GM21423 (cell line): ENCODE data around the gene TRPV5.

Experiments used
- ATAC-seq: cut with Tn5 transposase; IDR thresholded peaks from one replicate; pipeline ENCODE4 v1.9.1; 2021; ENCODE audit warnings: mild to moderate bottlenecking, moderate library complexity; ENCODE audit not compliant: unreplicated experiment

The TRPV5 gene

DNA sequence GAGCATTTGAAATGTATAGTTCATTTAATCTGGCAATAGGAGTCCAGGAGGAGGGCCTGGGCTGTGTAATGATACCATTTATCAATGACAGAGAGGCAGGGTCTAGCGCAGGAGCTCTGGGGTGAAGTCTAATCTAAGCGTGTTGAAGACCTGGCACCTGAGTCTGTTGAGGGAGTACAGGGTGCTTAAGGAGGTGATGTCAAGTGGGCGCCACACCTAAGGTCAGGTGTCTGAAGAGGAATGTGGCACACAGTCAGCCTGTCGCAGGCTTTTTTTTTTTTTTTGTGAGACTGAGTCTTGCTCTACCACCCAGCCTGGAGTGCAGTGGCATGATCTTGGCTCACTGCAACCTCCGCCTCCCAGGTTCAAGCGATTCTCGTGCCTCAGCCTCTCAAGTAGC is 8.0 kb upstream of the TRPV5 start:
- no peak for ATAC-seq

DNA sequence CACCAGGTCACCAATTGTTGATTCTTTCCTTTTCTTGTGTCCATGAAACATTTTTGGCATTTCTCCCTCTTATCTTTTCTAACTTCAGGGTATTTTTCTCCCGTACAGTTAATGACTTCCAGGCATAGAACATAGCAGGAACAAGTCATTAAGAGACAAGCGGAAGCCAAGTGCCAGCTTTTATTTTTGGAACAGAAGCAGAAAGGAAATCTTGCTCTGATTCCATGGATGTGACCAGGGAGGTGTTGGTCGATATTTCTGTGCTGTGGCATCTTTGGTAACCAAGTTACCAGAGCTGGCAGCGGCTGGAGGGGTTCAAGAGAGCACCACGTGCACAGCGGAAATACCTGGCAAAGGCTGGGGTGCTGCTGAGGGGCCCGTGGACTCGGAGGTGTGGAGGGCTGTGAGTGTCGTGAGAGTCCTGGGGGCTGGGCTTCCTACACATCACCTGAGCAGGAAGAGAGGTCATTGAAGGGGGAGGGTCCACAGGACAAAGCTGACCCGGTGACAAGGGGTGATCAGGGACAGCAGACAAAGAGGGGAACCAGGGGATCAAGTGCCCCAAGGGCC is 7.5 kb upstream of the TRPV5 start:
- ATAC-seq: no peak

DNA sequence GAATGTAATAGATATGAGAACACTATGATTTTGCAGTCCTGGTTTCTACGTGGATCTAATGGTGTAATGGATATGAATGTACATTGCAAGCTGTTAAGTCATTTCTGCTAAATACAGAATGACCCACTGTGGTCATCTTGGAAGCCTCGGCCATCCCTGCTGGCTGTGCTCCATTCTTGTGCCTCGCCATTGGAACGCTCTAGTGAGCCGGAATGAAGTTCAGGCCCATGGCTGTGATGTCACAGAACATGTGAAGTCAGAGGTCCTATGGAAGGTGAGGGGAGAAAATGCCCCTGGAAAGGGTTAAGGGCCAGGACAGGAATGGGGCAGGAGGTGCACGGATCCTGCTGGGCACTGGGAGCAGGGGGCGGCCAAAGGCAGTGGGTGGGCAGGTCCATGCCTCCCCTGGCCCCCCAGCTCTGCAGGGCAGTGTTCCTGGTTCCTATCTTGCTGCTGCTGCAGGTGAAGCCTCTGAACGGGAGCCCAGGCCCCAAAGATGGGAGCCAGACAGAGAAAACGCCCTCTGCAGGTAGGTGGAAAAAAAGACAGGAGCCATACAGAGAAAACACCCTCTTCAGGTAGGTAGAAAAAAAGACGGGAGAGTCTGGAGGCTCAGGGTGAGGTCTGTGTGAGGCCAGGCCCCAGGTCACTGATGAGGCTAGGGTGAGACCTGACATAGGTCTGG is 5.8 kb upstream of the TRPV5 start, which contains the start of gene LLCFC1:
TSS of gene LLCFC1 (plus strand) at position 259 of the 685 bp plus-strand sequence. CDS start at position 397, 138 bp downstream.
- no peak for ATAC-seq

DNA sequence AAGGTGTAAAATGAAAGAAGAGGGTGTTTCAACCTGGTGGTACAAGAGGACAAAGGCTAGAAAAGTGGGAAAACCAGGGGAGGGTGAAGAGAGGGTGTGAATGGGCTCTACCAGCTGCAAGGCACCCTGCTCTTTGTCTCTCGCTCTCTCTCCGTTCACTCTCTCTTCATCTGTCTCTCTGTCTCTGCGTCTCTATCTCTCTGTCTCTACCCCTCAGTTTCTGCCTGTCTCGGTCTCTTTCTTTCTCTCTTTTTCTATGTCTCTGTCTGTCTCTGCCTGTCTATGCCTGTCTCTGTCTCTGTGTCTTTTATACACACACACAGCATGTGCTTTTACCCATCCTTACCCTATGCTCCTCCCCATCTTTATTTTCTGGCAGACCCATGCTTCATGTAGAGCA is 5.1 kb upstream of the TRPV5 start:
- no peak for ATAC-seq

DNA sequence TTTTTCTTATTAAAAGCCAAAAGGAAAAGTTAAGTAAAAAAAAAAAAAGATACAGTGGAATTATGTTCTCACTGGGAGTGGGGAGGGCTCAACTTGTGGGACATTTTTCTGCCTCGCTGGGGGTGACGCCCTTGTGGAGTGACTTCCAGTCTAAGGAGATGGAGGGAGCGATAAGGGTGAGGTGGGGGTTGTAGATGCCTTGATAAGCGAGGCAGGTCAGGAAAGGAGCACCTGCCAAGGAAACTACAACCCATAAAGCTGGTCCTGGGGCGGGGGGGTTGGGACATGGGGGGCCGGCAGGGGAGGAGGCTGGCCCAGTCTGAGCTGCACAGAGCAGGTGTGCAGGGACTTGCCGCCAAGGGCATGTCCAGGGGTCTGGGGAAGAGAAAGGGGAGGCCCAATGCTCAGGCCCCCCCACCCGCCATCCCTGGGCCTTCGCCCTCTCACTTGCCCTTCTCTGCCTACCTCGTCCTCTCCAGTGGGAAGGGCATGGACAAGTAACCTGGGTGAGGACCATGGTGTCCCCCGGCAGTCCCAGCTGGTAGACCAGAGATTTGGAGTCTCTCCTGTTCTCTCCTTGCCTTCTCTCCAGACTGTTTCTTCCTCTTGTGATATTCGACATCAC is 2.5 kb upstream of the TRPV5 start:
- ATAC-seq: no peak

DNA sequence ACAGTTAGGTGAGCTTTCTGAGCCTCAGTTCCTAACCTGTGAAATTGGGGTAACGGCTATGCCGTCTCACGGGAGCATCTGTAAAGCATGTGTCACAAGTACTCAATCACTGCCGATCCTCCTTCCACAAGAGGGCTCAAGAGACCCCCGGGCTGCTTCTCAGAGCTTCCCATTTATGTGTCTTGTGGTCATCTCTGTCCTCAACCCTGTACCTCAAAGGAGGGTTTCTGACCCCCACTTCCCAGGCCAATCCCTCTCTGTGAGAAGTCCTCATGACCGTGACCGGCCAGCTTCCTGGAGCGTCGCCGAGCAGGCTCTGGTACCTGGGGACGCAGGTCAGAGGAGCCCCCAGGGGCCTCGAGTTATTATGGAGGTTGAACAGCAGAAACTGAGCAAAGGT is 510 bp upstream of the TRPV5 start:
- ATAC-seq: no peak

DNA sequence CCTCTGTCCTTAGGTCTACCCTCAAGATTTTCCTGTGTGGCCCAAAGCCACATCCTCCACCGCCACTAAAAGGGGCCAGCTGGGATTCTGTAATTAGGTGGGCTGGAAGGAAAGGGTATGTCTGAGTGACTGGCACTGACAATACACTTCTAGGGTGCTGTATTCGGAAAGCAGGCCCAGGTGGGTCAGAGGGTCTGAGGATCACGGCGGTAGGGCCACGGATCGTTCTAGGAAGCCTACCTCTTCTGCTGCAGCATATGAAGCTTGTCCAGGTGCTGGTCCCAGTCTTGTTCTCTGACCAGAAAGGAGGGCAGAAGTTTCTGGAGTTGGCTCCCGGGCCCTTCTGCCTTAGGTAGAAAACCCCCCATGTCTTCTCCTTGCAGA is 462 bp downstream of the TRPV5 start:
- ATAC-seq: no peak

DNA sequence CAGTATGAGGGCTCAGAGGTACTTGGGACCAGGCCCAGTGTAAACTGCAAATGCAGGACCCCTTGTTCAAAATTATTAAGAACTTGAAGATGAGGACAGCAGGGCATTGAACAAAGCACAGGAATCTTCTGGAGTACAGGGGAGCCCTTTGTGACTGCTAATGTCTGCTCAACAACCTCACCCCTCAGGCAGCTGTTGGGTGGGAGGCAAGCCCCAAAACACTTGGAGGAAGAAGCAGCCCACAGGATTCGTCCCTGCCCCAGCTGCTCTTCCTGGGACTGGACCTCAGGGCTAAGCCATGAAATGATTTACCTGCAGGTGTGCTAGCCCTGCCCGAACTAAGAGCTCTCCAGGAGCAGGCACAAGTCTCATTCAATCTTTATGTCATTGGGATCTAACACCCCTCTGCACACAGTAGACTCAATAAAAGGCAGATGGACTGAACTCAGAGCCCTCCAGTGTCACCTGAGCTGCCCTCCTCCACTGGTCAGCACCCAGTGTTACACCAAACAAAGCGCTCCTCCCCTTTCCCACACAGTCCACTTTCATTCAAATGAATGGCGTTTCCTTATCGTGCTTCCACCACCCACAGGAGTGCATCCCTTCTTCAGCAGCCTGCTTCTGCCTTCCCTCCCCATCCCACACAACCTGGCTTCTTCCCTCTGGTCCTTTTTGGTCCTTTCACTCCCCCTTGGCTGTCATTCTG is 1.0 kb downstream of the TRPV5 start:
- ATAC-seq: no peak

DNA sequence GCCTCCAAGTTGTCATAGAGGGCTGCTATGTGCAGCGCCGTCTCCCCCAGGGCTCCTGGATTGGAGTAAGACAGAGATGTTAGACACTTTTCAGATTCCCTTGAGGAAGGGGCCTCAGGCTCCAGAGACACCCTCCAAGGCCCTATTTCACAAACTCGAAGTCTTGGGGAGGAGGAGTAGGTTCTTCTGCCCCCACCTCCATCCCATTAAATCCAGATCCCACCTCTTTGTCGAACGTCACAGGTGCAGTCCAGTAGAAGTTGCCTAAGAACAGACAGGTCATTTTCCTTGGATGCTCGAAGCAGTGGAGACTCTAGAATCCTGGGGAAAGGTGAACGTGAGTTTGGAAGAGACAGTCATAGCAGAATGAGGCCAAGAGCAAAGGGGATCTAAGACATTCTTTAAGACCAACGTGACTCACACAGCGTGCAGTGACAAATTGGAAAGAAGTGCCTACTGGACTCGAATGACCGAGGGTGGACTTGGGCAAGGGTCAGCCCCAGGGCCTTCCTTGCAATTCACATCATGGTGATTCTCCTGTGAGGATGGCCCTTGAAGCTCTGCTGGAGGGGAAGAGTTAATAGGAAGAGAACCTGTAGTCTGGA is 3.3 kb downstream of the TRPV5 start:
- no peak for ATAC-seq

DNA sequence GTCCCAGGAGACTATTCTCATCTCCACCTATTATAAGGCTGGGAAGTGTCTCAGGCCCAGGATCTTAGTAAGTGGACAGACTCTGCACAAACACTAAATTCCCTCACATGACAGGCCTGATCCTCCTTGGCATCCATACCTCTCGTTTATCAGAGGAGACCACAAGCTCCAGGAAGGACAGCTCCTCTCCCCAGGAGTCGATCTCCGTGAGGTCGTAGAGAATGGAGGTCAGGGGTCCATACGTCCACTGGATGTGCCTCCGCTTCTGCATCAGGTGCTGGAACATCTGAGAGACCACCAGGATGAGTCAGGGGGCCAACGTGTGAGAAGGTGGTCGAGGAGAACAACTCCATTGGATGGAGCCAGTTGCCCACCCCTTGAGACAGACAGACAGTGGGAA is 5.6 kb downstream of the TRPV5 start:
- no peak for ATAC-seq

DNA sequence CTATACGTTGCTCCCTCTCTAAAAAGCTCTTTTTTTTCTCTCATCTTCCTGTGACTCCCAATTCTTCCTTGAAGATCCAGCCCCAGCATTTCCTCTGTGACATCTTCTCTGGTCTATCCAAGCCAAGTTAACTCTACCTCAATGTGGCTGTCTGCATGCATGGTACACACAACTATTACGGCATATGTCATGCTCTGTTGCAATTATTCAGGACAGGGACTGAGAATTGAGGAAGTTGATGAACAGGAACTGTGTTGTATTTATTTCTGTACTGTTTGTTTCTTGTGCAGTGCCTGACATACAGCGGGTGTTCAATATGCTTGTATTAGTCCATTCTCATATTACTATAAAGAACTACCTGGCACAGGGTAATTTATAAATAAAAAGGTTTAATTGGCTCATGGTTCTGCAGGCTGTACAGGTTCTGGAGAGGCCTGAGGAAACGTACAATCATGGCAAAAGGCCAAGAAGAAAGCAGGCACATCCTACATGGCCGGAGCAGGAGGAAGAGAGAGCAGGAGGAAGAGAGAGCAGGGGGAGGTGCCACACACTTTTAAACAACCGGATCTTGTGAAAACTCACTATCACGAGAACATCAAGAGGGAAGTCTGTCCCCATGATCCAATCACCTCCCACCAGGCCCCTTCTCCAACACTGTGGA is 6.3 kb downstream of the TRPV5 start:
- no peak for ATAC-seq

DNA sequence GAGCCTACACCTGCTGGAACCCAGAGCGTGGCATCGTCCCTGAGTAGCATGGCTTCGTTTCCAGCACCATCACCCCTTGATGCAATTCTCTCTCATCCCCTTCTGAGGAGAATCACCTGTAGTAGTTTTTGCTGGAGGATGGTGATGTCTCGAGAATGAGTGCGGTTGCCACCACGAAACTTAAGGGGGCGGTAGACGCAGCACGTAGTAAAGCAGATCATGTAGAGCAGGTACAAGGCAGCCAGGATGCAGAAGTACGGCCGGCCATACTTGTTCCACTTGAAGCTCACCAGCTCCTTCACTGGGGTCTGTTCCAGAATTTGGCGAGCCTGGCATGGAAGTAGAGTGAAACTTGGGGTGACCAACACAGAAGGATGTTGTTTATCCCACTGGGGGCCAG is 8.1 kb downstream of the TRPV5 start:
- ATAC-seq: no peak

DNA sequence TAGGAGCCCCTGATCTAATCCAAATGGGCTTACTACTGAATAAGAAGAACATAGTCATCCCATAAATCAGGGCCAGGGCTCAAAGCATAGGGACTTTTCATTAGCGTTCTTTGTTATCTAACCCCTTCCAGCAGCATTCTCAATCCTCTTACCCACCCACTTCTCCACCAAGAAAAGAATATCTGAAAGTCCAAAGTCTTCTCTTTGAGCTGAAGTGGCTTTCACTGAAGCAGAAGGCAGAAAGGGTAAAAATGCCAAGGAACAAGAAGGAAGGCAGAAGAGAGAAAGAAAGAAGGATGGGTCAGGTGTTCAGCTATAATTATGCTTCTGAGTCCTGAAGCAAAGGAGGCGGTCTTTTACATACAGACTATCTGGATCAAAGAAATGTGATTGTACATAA is 10.2 kb downstream of the TRPV5 start:
- no peak for ATAC-seq

DNA sequence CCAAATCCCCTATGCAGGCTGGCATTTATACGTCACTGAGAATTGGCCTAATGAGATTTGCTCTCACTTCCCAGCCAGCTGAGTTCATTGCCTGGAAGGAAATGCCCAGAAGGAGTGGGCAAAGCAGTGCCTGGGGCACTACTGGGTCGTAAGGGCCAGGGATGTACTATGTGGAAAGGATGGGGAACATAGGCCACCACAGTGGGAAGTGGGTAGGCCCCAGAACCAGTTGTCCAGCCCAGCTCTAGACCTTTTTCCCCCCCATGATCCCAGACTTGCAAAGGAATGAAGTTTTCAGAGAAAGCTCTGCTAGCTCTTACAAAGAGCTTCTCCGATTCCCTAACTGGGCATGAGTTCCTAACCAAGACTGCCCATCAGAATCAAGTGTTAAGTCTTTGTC is 13.9 kb downstream of the TRPV5 start:
- ATAC-seq: no peak

DNA sequence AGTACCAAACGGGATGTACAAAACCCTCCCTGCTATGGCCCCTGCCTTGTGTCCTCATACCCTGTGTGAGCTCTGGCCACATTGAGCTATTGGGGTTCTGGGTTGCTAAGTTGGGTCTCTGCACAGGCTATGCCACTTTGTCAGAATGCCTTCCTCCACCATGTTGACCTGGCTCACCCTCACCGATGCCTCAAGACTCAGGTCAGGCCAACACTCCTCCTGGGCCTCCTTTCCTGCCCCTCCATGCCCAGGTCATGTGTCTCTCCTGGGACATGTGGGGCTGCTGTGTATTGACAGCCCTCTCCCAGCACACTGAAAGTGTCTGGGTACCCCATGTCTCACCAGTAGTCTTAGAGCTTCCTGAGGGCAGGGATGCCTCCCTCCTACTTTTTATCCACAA is 14.6 kb downstream of the TRPV5 start:
- no peak for ATAC-seq

DNA sequence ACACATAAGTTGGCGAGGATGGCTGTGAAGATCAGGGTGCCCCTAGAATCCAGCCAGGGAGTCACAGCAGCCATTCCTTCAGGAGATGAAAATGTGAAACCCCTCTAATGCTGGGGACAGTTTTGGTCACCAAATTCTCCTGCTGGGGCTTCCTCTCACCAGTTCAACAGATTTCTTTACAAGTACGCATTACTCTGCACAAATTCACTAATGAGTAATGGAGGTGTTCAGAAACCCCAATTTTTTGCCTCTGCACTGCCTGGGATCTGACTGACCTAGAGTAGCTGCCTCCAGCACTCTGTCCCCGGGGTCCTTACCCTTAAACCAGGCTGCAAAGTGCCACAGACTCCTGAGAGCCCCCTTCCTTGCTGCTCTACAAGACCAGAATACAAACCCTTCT is 16.1 kb downstream of the TRPV5 start:
- no peak for ATAC-seq

DNA sequence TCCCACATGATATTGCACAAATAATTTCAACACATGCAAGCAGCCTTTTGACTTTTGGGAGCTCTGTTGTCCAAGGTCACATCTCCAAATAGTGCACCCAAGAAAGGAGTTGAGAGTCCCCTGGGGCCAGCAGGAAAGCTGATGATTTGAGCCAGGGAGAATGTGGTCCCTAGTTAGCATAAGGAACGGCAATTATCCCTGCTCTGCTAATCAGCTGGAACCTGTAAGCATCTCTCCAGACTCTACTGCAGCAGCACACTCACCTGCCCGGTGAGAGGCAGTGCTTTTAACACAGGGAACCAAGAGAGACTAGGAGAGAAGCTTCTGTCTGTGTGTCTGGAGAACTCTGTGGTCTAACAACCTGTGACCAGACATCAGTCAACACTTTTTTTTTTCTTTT is 17.0 kb downstream of the TRPV5 start:
- no peak for ATAC-seq

DNA sequence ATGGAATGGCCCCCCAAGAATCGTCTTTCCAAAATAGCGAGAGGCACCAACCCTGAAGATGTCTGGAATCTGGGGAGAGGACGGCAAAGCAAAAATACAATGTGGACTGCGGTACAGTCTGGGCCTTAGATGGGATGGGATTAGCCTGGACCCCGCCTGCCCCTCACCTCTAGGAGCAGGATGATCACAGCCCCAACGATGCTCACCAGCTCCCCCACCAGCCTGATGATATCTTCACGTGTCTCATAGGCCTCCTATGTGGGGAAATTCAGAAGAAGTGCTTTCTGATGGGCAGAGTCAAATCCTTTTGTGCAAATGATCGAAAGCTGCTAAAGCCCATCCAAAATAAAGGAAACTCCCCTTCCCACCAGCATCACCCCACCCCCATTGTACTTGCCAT is 18.2 kb downstream of the TRPV5 start:
- no peak for ATAC-seq

DNA sequence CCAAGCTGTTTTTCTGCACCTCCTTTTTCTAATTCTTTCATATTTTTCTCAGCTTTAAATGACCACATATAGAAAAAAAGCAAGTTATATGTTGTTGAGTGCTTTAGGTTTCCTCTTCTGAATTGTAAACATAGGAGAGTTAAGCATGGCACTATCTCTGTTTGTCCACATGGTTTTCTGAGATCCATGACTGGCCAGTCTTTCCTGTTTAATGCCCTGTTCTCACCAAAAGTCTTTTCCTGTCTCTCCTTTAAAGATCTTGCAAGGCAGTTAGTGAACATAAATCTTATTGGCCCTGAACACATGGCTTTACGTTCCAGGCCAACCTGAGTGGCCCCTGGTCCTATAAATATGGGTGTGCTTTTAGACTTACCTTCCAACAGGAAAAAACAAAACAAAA is 19.4 kb downstream of the TRPV5 start:
- ATAC-seq: no peak

DNA sequence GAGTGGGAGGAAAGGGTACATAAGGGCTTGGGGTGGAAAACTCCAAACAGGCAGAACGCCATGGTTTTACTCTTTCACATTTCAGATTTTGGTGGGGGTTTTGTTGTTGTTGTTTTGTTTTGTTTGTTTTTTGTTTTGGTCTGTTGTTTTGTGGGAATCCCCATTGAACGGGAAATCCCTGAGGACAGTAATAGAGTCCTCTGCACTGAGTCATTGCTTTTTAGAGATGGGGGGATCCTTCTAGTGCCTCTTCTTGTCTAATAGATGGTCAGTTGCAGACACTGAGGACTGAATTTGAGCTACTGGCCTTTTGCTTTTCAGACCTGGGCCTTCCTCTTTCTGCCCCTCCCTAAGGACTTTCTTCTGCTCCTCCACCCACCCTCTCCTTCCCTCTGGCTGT is 20.0 kb downstream of the TRPV5 start:
- no peak for ATAC-seq

DNA sequence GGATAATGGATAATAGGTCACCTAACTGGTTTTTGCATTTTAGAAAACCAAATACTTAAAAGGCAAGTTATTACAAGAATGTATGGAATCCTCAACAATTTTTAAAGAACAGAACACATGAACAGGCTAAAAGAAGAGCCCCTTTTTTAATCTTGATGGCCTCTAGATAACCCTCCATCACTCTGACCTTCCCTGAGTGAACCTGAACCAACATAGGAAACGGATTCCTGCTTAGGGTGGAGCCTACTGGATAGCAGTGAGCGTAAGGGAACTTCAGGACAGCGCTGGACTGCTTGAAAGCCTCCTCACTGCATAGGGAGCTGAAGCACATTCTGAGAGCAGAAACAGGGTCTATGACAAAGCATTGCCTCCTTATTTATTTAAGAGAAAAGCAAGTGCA is 20.5 kb downstream of the TRPV5 start:
- no peak for ATAC-seq
